ENCODE results near the gene ALOX15. TPM values are rescaled to one million over a fixed set of nuclear protein-coding genes. Genes with fewer than 3 reads are reported as not detected.

ALOX15 gene
- total RNA-seq, 1 experiment from 2014 or later = 0.38 TPM

DNA sequence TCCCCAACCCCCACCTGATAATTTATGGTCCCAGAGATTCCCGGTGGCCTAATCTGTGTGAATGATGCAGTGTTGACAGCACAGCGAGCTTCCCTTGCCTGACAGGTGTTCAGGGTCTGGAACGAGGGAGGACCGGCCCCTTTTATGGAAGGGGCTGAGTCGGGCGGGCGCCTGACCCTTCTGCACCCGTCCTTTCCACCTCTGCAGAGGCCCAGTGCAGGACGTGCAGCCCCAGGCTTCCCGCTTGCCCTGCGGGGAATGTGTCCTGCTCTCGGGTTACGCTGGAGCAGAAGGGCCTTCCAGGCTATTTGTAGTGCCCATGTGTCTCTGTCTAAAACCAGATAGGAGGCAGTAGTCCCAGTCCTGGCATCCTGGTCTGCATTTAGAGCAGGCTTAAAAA is 40.9 kb downstream of the ALOX15 start:
- intact Hi-C loops (cut with micrococcal nuclease; ENCODE audit: unreplicated experiment) = no loop called here
- Mint-ChIP-seq H3K9me3 (ENCODE audit: low read depth, unreplicated experiment) (no peaks in the 10 kb centered on the region), H3K27me3 (ENCODE audit: unreplicated experiment) (peaks cover 59% of the 10 kb centered on the region), H3K4me3 (ENCODE audit: low read depth, unreplicated experiment) (no peak overlapping the region), H3K36me3 (ENCODE audit: insufficient read depth, unreplicated experiment) (no peaks in the 10 kb centered on the region), H3K27ac (ENCODE audit: unreplicated experiment) (no peak overlapping the region), H3K4me1 (ENCODE audit: low read depth, unreplicated experiment) (no peaks in the 10 kb centered on the region)
- TF ChIP-seq, protein P1, sequence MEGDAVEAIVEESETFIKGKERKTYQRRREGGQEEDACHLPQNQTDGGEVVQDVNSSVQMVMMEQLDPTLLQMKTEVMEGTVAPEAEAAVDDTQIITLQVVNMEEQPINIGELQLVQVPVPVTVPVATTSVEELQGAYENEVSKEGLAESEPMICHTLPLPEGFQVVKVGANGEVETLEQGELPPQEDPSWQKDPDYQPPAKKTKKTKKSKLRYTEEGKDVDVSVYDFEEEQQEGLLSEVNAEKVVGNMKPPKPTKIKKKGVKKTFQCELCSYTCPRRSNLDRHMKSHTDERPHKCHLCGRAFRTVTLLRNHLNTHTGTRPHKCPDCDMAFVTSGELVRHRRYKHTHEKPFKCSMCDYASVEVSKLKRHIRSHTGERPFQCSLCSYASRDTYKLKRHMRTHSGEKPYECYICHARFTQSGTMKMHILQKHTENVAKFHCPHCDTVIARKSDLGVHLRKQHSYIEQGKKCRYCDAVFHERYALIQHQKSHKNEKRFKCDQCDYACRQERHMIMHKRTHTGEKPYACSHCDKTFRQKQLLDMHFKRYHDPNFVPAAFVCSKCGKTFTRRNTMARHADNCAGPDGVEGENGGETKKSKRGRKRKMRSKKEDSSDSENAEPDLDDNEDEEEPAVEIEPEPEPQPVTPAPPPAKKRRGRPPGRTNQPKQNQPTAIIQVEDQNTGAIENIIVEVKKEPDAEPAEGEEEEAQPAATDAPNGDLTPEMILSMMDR (IDR thresholded peaks at IDR 0.05; ENCODE audit: unreplicated experiment) = no peak
- DNase-seq = no peak
- BruUV-seq (replicated peaks) = no TSS peak
- CTCF ChIA-PET = no interaction called here

DNA sequence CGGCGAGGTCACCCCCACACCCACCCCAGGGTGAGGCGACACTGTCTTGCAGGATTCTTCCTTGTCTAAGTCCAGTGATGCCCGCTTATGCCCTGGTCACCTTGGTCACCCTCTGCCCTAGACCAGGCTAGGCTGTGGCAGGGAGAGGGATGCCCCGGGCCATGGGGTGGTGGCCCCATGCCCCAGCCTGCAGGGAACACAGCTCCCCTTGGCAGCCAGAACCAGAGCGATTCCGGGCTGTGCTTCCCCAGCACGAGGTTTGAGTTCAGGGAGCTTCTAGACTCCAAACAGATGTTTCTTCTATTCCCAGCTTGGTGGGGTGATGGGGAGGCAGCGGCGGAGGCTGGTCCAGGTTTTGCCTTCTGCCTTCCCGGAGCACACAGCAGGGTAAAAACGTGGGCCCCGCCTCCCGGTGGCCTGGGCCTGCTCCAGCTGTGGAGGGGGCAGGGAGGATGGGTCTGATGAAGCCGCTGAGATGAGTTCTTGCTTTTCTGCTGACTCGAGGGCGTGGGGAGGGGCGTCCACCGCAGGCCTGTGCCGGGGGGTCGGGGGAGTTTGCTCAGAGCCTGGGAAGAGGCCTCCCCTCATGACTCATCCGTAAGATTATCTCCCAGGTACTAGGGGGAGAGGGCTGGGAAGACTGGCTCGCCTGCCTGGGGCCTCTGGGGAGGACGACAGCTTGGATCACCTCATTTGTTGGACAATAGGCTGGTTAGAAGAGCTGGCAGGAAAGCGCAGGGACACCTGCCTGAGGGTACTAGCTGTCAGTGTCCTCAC is 41.8 kb downstream of the ALOX15 start:
- no peak for DNase-seq
- CTCF ChIA-PET = no interaction called here
- Mint-ChIP-seq H3K9me3 (ENCODE audit: low read depth, unreplicated experiment) (no peaks in the 10 kb centered on the region), H3K27me3 (ENCODE audit: unreplicated experiment) (peaks cover 56% of the 10 kb centered on the region), H3K27ac (ENCODE audit: unreplicated experiment) (no peak overlapping the region), H3K4me3 (ENCODE audit: low read depth, unreplicated experiment) (no peak overlapping the region), H3K4me1 (ENCODE audit: low read depth, unreplicated experiment) (no peaks in the 10 kb centered on the region), H3K36me3 (ENCODE audit: insufficient read depth, unreplicated experiment) (no peaks in the 10 kb centered on the region)
- no TSS peak for BruUV-seq (replicated peaks)
- intact Hi-C loops (cut with micrococcal nuclease; ENCODE audit: unreplicated experiment) = no loop called here
- TF ChIP-seq, protein P1 (IDR thresholded peaks at IDR 0.05; ENCODE audit: unreplicated experiment) = no peak

- H3K27me3 Mint-ChIP-seq (ENCODE audit: unreplicated experiment) = peaks cover 49% of the 10 kb centered on the region
- TF ChIP-seq, protein P1 (IDR thresholded peaks at IDR 0.05; ENCODE audit: unreplicated experiment) = no peak
- H3K4me1 Mint-ChIP-seq (ENCODE audit: low read depth, unreplicated experiment) = no peaks in the 10 kb centered on the region
- DNase-seq = no peak
- H3K27ac Mint-ChIP-seq (ENCODE audit: unreplicated experiment) = no peak overlapping the region
- CTCF ChIA-PET = interaction anchor here (0.6 kb wide), 1 partner anchor 31 kb away, joined by 4 read pairs; no protein-coding TSS in a partner anchor
- H3K36me3 Mint-ChIP-seq (ENCODE audit: insufficient read depth, unreplicated experiment) = no peaks in the 10 kb centered on the region
- no TSS peak for BruUV-seq (replicated peaks)
- no peak overlapping the region for H3K4me3 Mint-ChIP-seq (ENCODE audit: low read depth, unreplicated experiment)
- no peaks in the 10 kb centered on the region for H3K9me3 Mint-ChIP-seq (ENCODE audit: low read depth, unreplicated experiment)
- intact Hi-C loops (cut with micrococcal nuclease; ENCODE audit: unreplicated experiment) = no loop called here
These were observed 42.5 kb downstream of the ALOX15 start for GRCh38 chr17:4598776-4599504.

DNA sequence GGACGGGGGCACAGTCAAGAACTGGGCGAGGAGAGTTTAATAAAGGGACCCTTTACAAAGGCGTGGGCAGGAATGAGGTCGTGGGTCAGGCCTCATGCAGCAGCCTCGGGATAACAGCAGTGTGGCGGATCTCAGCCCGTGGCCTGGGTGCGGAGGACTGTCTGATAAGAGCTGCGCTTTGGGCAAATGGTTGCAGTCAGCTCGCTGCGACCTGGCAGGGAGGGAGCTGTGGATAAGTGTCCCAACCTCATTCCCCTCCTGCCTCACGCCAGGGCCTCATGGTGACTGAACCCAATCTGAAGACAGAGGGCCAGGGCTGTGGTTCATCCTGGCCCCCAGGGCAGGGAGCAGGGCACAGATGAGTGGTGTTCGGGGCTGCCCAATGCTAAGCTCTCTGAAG is 43.5 kb downstream of the ALOX15 start:
- no peak overlapping the region for H3K4me3 Mint-ChIP-seq (ENCODE audit: low read depth, unreplicated experiment)
- no peaks in the 10 kb centered on the region for H3K9me3 Mint-ChIP-seq (ENCODE audit: low read depth, unreplicated experiment)

More for the DNA sequence above, 43.5 kb downstream of the ALOX15 start:
- no peak for DNase-seq
- peaks cover 40% of the 10 kb centered on the region for H3K27me3 Mint-ChIP-seq (ENCODE audit: unreplicated experiment)
- intact Hi-C loops (cut with micrococcal nuclease; ENCODE audit: unreplicated experiment) = no loop called here
- H3K36me3 Mint-ChIP-seq (ENCODE audit: insufficient read depth, unreplicated experiment) = no peaks in the 10 kb centered on the region
- BruUV-seq (replicated peaks) = no TSS peak
- TF ChIP-seq, protein P1 (IDR thresholded peaks at IDR 0.05; ENCODE audit: unreplicated experiment) = no peak
- CTCF ChIA-PET = no interaction called here
- H3K4me1 Mint-ChIP-seq (ENCODE audit: low read depth, unreplicated experiment) = no peaks in the 10 kb centered on the region
- H3K27ac Mint-ChIP-seq (ENCODE audit: unreplicated experiment) = no peak overlapping the region
